Endodermal cell (in vitro differentiated cells): Measurements from ENCODE around the gene VSTM2B. TPM values are rescaled to one million over a fixed set of nuclear protein-coding genes. Genes with fewer than 3 reads are reported as not detected.

Experiments
- DNase-seq: peaks from one replicate; pipeline ENCODE4 v3.0.0-alpha.2; 2017
- H3K27ac ChIP-seq: 2 replicates; pipeline ENCODE4 v1.5.1; 2013; ENCODE audit warnings: mild to moderate bottlenecking, low read depth, low read length, moderate library complexity
- H3K27me3 ChIP-seq: 2 replicates; pipeline ENCODE4 v1.6.1; 2013; ENCODE audit warnings: mild to moderate bottlenecking, low read length, moderate library complexity; ENCODE audit not compliant: insufficient read depth, control insufficient read depth, poor library complexity, severe bottlenecking
- H3K36me3 ChIP-seq: 2 replicates; pipeline ENCODE4 v1.7.0; 2013; ENCODE audit warnings: mild to moderate bottlenecking, low read length, moderate library complexity; ENCODE audit not compliant: control insufficient read depth, insufficient read depth
- H3K4me1 ChIP-seq: one replicate; pipeline ENCODE4 v1.7.0; 2013; ENCODE audit warnings: low read length; ENCODE audit not compliant: control insufficient read depth, insufficient read depth
- H3K4me3 ChIP-seq: 2 replicates; pipeline ENCODE4 v1.5.1; 2013; ENCODE audit warnings: mild to moderate bottlenecking, low read length, moderate library complexity
- H3K9ac ChIP-seq: 2 replicates; pipeline ENCODE4 v1.6.1; 2013; ENCODE audit warnings: mild to moderate bottlenecking, low read length, moderate library complexity; ENCODE audit not compliant: poor library complexity, severe bottlenecking; ENCODE audit errors: extremely low read depth
- H3K9me3 ChIP-seq: 2 replicates; pipeline ENCODE4 v1.6.1; 2013; ENCODE audit warnings: mild to moderate bottlenecking, low read length, moderate library complexity; ENCODE audit not compliant: control insufficient read depth
- H3K27ac Mint-ChIP-seq: 2 replicates; pipeline ENCODE4 v1.8.0; 2020; ENCODE audit warnings: mixed read lengths
- H3K27me3 Mint-ChIP-seq: 2 replicates; pipeline ENCODE4 v1.8.0; 2021; ENCODE audit warnings: mild to moderate bottlenecking, mixed read lengths; ENCODE audit not compliant: insufficient read depth
- H3K36me3 Mint-ChIP-seq: 2 replicates; pipeline ENCODE4 v1.8.0; 2020; ENCODE audit warnings: low read depth, mixed read lengths
- H3K4me1 Mint-ChIP-seq: 2 replicates; pipeline ENCODE4 v1.8.0; 2020; ENCODE audit warnings: mixed read lengths
- H3K4me3 Mint-ChIP-seq: 2 replicates; pipeline ENCODE4 v1.8.0; 2020; ENCODE audit warnings: mild to moderate bottlenecking, moderate library complexity, mixed read lengths
- H3K9me3 Mint-ChIP-seq: 2 replicates; pipeline ENCODE4 v1.8.0; 2020; ENCODE audit warnings: mild to moderate bottlenecking, mixed read lengths
- CTCF ChIP-seq: fragments of 200-600 bp; sonication (generic); conservative IDR thresholded peaks from 2 replicates; pipeline ENCODE4 v1.5.0; 2021; ENCODE audit warnings: antibody characterized with exemption, mild to moderate bottlenecking
- WGBS, 2 experiments: methylation state at CpG; one replicate each; pipeline versions ENCODE4 v1.1.5 to v1.1.7; 2013; ENCODE audit warnings: missing lambda C conversion rate in 2 of 2, mixed read lengths in 1 of 2; ENCODE audit not compliant: insufficient coverage in 1 of 2, insufficient read length in 1 of 2; 5-methylcytosine and 5-hydroxymethylcytosine counted together
- total RNA-seq, 2 donors: library from RNA; stranded (reverse); fragmentation: NEBNext Ultra II Directional in 1 of 2; extraction: Animal tissue kit (Norgen Biotek cat#: 25700) in 1 of 2; gene quantifications; 2 replicates in 1 of 2; 3 replicates in 1 of 2; pipeline ENCODE4 v1.2.1, GENCODE V29; 2021

The VSTM2B gene
- total RNA-seq, 2 donors from 2014 or later, result 0.18 TPM; not detected in 1

- no peak overlapping the region for H3K27ac ChIP-seq
- no peak overlapping the region for H3K27ac Mint-ChIP-seq
- H3K27me3 Mint-ChIP-seq, result peaks cover 12% of the 10 kb centered on the region
- H3K9me3 ChIP-seq, result no peaks in the 10 kb centered on the region
- H3K27me3 ChIP-seq, result no peaks in the 10 kb centered on the region
- H3K4me1 ChIP-seq, result no peaks in the 10 kb centered on the region
- peaks cover 6% of the 10 kb centered on the region for H3K4me1 Mint-ChIP-seq
- DNase-seq, result peak; percentile 22
- H3K4me3 Mint-ChIP-seq, result no peak overlapping the region
- H3K4me3 ChIP-seq, result no peak overlapping the region
- H3K9me3 Mint-ChIP-seq, result no peaks in the 10 kb centered on the region
- no peak overlapping the region for H3K9ac ChIP-seq
- 81 to 96% methylated on average over 5 of the region's 5 CpGs for WGBS, 2 experiments
- H3K36me3 ChIP-seq, result no peaks in the 10 kb centered on the region
- TF ChIP-seq CTCF, result no peak
- H3K36me3 Mint-ChIP-seq, result no peaks in the 10 kb centered on the region
These were observed 29.8 kb upstream of the VSTM2B start for GRCh38 chr19:29495901-29496441.

GRCh38 chr19:29497241-29497640, 28.6 kb upstream of the VSTM2B start:
- H3K27me3 Mint-ChIP-seq, result peaks cover 5% of the 10 kb centered on the region
- H3K27ac Mint-ChIP-seq, result no peak overlapping the region
- H3K4me1 Mint-ChIP-seq, result peaks cover 6% of the 10 kb centered on the region
- no peaks in the 10 kb centered on the region for H3K36me3 ChIP-seq
- no peak overlapping the region for H3K4me3 ChIP-seq
- H3K27ac ChIP-seq, result no peak overlapping the region
- WGBS, 2 experiments, result 74% methylated on average over 3 of the region's 3 CpGs; no CpG with 5 or more reads in 1 of the 2 experiments
- DNase-seq, result peak; percentile 22
- H3K36me3 Mint-ChIP-seq, result no peaks in the 10 kb centered on the region
- no peak overlapping the region for H3K9ac ChIP-seq
- TF ChIP-seq CTCF, result no peak
- no peak overlapping the region for H3K4me3 Mint-ChIP-seq
- H3K9me3 Mint-ChIP-seq, result no peaks in the 10 kb centered on the region
- no peaks in the 10 kb centered on the region for H3K27me3 ChIP-seq
- H3K4me1 ChIP-seq, result no peaks in the 10 kb centered on the region
- H3K9me3 ChIP-seq, result no peaks in the 10 kb centered on the region

GRCh38 chr19:29497686-29498436, 27.9 kb upstream of the VSTM2B start:
- Mint-ChIP-seq H3K36me3 (no peaks in the 10 kb centered on the region), H3K27ac (no peak overlapping the region), H3K4me1 (peaks cover under 1% of the 10 kb centered on the region), H3K9me3 (no peaks in the 10 kb centered on the region), H3K4me3 (no peak overlapping the region), H3K27me3 (peaks cover 5% of the 10 kb centered on the region)
- peak; percentile 30 for DNase-seq
- Histone ChIP-seq H3K9me3 (no peaks in the 10 kb centered on the region), H3K9ac (no peak overlapping the region), H3K27me3 (no peaks in the 10 kb centered on the region), H3K4me3 (no peak overlapping the region), H3K36me3 (no peaks in the 10 kb centered on the region), H3K4me1 (no peaks in the 10 kb centered on the region), H3K27ac (no peak overlapping the region)
- no peak for TF ChIP-seq CTCF
- 52 to 77% methylated on average over 4 to 12 of the region's 12 CpGs for WGBS, 2 experiments
